T-helper 1 cell treated with Interleukin-12 subunit alpha and Interleukin-12 subunit beta and Interleukin-4 antibody, amounts not matched to agents 30 μg/mL and 1 μg/mL, for 36 hours (primary cell): ENCODE results near the gene SYT12.

Experiments
- H3K27ac Mint-ChIP-seq: one replicate; pipeline ENCODE4 v1.8.0; 2021; ENCODE audit warnings: mild to moderate bottlenecking, mixed read lengths
- H3K27me3 Mint-ChIP-seq: one replicate; pipeline ENCODE4 v1.8.0; 2021; ENCODE audit warnings: low read depth, mixed read lengths
- H3K36me3 Mint-ChIP-seq: one replicate; pipeline ENCODE4 v1.8.0; 2021; ENCODE audit warnings: low read depth, mixed read lengths
- H3K4me1 Mint-ChIP-seq: one replicate; pipeline ENCODE4 v1.8.0; 2021; ENCODE audit warnings: low read depth, mixed read lengths
- H3K4me3 Mint-ChIP-seq: one replicate; pipeline ENCODE4 v1.8.0; 2021; ENCODE audit warnings: mild to moderate bottlenecking, moderate library complexity, mixed read lengths
- H3K9me3 Mint-ChIP-seq: one replicate; pipeline ENCODE4 v1.8.0; 2021; ENCODE audit warnings: mixed read lengths

SYT12 gene

DNA sequence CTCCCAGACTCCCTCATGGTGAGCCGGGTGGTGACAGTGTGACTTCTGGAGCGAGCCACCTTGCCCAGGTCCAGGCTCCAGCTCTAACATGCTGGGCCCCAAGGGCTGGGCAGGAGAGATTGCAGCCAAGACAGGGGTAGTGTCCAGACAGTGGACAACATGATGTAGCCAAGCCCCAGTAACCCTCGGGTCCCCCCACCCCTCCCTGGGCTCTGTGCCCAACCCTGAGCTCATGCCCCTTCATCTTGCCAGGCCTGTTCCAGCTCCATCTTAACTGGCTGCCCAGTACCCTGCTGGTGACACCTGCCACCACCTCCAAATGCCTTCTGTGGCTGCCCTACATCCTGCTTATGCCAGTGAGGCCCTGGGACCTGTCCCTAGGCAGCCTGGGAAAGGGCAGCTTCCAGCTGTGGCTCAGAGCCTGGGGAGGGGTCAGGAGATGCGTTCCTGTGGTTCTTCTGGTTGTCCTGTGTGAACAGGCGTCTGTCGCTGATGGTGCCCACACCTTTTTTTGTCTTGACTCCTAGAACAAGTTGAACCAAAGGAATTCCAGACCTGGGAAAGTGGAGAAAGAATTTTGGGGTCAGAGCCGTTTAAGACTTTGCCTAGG is 12.5 kb upstream of the SYT12 start:
- no peaks in the 10 kb centered on the region for H3K9me3 Mint-ChIP-seq
- H3K4me3 Mint-ChIP-seq: no peak overlapping the region
- H3K27me3 Mint-ChIP-seq: no peaks in the 10 kb centered on the region
- no peaks in the 10 kb centered on the region for H3K36me3 Mint-ChIP-seq
- no peak overlapping the region for H3K27ac Mint-ChIP-seq
- H3K4me1 Mint-ChIP-seq: no peaks in the 10 kb centered on the region

- no peak overlapping the region for H3K27ac Mint-ChIP-seq
- no peaks in the 10 kb centered on the region for H3K4me1 Mint-ChIP-seq
- no peaks in the 10 kb centered on the region for H3K9me3 Mint-ChIP-seq
- H3K27me3 Mint-ChIP-seq: peaks cover under 1% of the 10 kb centered on the region
- no peak overlapping the region for H3K4me3 Mint-ChIP-seq
- no peaks in the 10 kb centered on the region for H3K36me3 Mint-ChIP-seq
Measured at GRCh38 chr11:67013511-67014045, 9.4 kb upstream of the SYT12 start.

DNA sequence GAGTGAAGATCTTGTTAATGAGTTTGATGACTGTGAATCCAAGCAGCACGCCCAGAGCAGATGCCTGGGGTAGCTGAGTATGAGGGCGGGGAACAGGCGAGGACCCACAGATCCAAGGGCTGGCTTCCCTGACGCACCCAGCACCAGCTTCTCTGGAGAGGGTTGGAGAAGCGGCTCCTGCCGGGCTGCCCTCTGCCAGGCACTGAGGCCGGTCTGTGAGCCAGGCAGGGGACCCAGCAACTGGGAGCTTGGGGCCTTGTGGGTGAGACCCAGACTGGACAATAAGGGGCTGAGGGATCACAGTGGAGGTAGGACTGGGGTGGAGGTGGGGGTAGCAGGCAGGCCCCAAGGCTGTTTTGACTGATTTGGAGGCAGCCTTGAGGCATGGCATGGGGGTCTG is 8.6 kb upstream of the SYT12 start:
- Mint-ChIP-seq H3K27ac (no peak overlapping the region), H3K9me3 (no peaks in the 10 kb centered on the region), H3K36me3 (no peaks in the 10 kb centered on the region), H3K4me3 (no peak overlapping the region), H3K4me1 (no peaks in the 10 kb centered on the region), H3K27me3 (peaks cover 4% of the 10 kb centered on the region)

DNA sequence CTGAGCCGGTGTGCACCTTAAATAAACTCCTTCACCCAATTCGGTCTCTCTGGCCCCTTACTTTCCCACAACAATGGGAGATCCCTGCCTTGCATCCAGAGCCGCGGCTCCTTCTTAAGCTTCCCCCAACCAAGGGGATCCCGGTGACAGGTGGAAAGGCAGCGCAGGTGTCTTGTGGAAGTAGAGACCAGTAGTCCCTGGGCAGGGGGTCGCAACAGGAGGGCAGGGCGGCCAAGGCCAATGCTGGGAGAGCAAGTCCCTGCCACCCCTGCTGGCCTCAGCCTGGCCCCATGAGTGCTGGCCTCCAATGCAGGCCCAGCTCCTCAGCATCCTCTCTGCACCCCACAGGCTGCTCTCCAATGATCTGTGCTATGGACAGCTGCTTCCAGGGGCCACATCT is 7.9 kb upstream of the SYT12 start:
- no peaks in the 10 kb centered on the region for H3K36me3 Mint-ChIP-seq
- H3K27ac Mint-ChIP-seq: no peak overlapping the region
- H3K27me3 Mint-ChIP-seq: peaks cover 7% of the 10 kb centered on the region
- no peaks in the 10 kb centered on the region for H3K4me1 Mint-ChIP-seq
- H3K4me3 Mint-ChIP-seq: no peak overlapping the region
- H3K9me3 Mint-ChIP-seq: no peaks in the 10 kb centered on the region

DNA sequence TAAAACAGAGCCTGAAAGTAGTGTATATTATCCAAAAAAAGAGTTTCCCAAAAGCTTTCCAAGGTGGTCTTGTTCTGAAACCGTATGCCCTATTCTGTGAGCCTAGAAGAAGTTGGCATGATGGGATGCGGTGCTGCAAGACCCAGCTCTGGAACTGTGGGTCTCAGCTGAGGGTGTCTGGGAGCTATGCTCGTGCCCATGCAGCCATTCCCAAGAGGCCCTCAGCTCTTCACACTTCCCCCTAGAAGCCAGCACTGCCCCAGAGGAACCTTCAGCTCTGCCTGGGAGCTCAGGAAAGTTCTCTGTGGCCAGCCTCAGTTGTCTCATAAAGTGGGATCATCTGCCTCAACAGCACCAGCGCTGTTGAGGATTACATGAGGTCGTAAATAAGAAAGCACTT is 6.4 kb upstream of the SYT12 start:
- Mint-ChIP-seq H3K9me3 (no peaks in the 10 kb centered on the region), H3K27ac (no peak overlapping the region), H3K36me3 (no peaks in the 10 kb centered on the region), H3K27me3 (peaks cover 17% of the 10 kb centered on the region), H3K4me3 (no peak overlapping the region), H3K4me1 (no peaks in the 10 kb centered on the region)

GRCh38 chr11:67020949-67021348 is 2.0 kb upstream of the SYT12 start:
- Mint-ChIP-seq H3K4me3 (no peak overlapping the region), H3K27me3 (peaks cover 53% of the 10 kb centered on the region), H3K27ac (no peak overlapping the region), H3K36me3 (no peaks in the 10 kb centered on the region), H3K4me1 (peaks cover 11% of the 10 kb centered on the region), H3K9me3 (no peaks in the 10 kb centered on the region)

GRCh38 chr11:67022341-67022933 is 497 bp upstream of the SYT12 start:
- Mint-ChIP-seq H3K27me3 (peaks cover 61% of the 10 kb centered on the region), H3K36me3 (no peaks in the 10 kb centered on the region), H3K4me3 (no peak overlapping the region), H3K27ac (no peak overlapping the region), H3K9me3 (no peaks in the 10 kb centered on the region), H3K4me1 (peaks cover 11% of the 10 kb centered on the region)

DNA sequence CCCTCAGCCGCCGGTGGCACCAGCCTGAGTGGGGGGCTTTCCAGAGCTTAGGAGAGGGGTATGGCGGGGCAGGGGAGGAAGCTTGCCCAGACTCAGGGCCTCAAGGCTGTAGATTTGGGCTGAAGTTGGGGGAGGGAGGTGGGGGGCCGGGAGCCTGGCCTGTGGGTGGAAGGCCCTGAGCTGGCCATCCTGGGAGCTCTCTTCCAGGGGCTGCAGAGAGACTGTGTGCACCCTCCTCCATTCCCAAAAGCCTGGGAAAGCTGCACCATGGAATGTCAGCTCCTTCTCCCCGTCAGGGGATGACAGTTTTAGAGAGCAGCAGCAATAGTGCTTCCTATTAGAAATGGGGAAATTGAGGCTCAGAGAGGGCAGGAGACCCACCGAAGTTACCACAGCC is 1.0 kb downstream of the SYT12 start:
- no peak overlapping the region for H3K27ac Mint-ChIP-seq
- H3K9me3 Mint-ChIP-seq: no peaks in the 10 kb centered on the region
- no peaks in the 10 kb centered on the region for H3K36me3 Mint-ChIP-seq
- peaks cover 57% of the 10 kb centered on the region for H3K27me3 Mint-ChIP-seq
- H3K4me1 Mint-ChIP-seq: peaks cover 11% of the 10 kb centered on the region
- H3K4me3 Mint-ChIP-seq: no peak overlapping the region

DNA sequence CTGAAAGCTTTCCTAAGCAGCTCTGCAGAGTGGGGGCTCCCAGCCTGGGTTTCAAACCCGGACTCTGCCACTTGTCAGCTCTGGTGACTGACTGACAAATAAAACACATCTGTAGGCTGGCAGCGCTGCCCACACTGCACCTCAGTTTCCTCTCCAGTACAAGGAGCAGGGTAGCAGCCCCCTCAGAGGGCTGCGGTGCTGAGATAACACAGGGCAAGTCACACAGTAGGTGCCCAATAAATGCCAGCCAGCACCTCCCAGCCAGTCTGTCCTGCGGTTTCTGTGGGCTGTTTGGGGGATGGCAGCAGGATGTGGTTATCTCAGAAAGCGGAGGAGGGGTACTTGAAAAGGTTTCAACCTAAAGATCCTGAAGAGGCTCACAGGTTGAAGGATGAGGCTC is 1.5 kb downstream of the SYT12 start:
- Mint-ChIP-seq H3K4me1 (peaks cover 11% of the 10 kb centered on the region), H3K36me3 (no peaks in the 10 kb centered on the region), H3K9me3 (no peaks in the 10 kb centered on the region), H3K27me3 (peaks cover 56% of the 10 kb centered on the region), H3K4me3 (no peak overlapping the region), H3K27ac (no peak overlapping the region)

GRCh38 chr11:67024966-67025365 is 2.0 kb downstream of the SYT12 start:
- peaks cover 57% of the 10 kb centered on the region for H3K27me3 Mint-ChIP-seq
- no peaks in the 10 kb centered on the region for H3K9me3 Mint-ChIP-seq
- no peak overlapping the region for H3K27ac Mint-ChIP-seq
- H3K4me1 Mint-ChIP-seq: peaks cover 11% of the 10 kb centered on the region
- H3K4me3 Mint-ChIP-seq: no peak overlapping the region
- no peaks in the 10 kb centered on the region for H3K36me3 Mint-ChIP-seq

DNA sequence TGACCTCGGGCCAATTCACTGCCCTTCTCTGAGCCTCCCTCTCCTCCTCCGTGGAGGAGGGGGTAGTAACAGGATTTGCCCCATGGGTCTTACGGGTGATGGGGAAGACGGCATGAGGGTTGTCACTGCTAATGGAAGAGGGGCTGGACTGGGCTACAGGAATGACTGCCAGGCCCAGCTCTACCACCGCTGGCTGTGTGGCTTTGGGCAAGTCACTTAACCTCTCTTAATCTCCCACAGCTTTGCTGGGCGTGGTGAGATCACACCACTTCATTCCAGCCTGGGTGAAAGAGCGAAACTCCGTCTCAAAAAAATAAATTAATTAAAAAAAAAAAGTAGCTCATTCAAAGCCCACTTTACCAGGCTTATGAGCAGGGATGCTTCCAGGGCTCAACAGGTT is 2.8 kb downstream of the SYT12 start:
- peaks cover 11% of the 10 kb centered on the region for H3K4me1 Mint-ChIP-seq
- no peak overlapping the region for H3K4me3 Mint-ChIP-seq
- no peak overlapping the region for H3K27ac Mint-ChIP-seq
- H3K36me3 Mint-ChIP-seq: no peaks in the 10 kb centered on the region
- H3K9me3 Mint-ChIP-seq: no peaks in the 10 kb centered on the region
- peaks cover 59% of the 10 kb centered on the region for H3K27me3 Mint-ChIP-seq

DNA sequence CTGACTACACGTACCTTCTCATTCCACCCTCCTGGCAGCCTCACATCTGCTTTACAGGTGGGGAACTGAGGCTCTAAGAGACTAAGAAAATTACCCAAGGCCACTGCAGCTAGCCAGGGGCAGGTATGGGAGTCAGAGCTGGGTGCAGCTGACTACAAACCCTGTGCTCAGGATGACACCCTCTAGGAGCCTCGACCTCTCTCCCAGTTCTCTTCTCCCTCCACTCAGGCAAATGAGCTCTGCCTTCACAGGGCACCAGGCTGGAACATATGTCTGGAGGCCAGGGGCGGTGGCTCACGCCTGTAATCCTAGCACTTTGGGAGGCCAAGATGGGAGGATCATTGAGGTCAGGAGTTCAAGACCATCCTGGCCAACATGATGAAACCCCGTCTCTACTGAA is 4.0 kb downstream of the SYT12 start:
- peaks cover 58% of the 10 kb centered on the region for H3K27me3 Mint-ChIP-seq
- no peak overlapping the region for H3K4me3 Mint-ChIP-seq
- H3K27ac Mint-ChIP-seq: no peak overlapping the region
- H3K36me3 Mint-ChIP-seq: no peaks in the 10 kb centered on the region
- H3K4me1 Mint-ChIP-seq: peaks cover 11% of the 10 kb centered on the region
- no peaks in the 10 kb centered on the region for H3K9me3 Mint-ChIP-seq

DNA sequence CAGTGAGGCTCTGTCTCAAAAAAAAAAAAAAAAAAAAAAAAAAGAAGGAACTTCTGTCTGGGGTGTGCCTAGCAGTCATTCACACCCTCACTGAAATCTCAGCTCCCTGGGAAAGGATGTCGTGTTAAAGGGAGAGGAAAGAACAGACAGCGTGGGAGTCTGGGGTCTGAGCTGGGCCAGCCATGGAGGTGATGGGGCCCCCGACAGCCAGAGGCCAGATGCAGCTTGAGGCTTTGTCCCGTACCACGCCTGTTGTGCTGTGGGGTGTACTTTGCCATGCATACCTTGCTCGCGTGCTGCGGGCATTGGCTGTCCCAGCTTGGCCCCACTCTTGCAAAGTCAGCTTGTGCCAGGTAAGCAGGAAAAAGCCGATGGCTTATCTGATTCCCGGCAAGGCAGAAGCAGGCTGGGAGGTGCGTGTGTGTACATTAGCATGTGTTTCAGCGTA is 4.6 kb downstream of the SYT12 start:
- no peak overlapping the region for H3K4me3 Mint-ChIP-seq
- H3K36me3 Mint-ChIP-seq: no peaks in the 10 kb centered on the region
- H3K9me3 Mint-ChIP-seq: no peaks in the 10 kb centered on the region
- peaks cover 11% of the 10 kb centered on the region for H3K4me1 Mint-ChIP-seq
- peaks cover 55% of the 10 kb centered on the region for H3K27me3 Mint-ChIP-seq
- no peak overlapping the region for H3K27ac Mint-ChIP-seq

DNA sequence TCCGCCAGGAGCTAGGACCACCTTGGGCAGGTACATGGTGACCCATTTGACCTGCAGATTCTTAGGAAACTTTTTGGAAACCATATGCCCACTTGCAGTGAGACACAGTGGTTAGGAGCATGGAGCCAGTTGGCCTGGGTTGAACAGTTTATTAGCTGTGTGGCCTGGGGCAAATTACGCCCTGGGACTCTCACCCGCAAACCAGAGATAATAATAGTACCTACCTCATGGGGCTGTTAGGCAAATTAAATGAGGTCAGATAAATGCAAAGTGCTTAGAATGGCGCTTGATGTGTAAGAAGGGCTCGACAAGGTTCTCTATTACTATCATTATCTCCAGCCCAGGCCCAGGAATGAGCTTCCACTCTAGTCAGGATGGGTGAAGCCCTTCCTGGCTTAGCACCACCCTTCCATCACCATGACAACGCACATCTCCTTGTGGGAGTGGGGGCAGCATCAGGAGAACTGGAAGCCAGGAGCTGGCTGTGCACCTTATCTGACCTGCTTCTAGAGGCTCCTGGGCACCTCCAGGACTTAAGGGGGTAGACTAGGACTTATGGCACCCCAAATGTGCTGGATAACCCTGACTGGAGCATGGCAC is 5.1 kb downstream of the SYT12 start:
- Mint-ChIP-seq H3K4me3 (no peak overlapping the region), H3K27ac (no peak overlapping the region), H3K4me1 (peaks cover 11% of the 10 kb centered on the region), H3K36me3 (no peaks in the 10 kb centered on the region), H3K9me3 (no peaks in the 10 kb centered on the region), H3K27me3 (peaks cover 52% of the 10 kb centered on the region)

DNA sequence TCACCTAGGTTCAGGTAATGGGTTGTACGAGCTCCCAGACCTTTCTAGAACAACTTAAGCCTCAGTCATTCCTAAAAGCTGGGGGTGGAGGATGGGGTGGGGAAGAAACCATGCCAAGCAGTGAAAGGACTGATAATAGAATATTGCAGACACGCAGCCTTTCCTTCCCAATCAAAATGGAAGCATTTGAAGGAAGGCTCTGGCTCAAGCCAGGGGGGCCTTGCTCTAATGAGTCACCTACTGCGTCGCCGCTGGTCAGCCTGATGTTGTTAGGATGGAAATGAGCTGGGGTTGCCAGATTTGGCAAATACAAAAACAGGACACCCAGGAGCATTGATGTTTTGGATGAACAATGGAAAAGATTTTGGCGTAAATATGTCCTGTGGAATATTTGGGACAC is 6.2 kb downstream of the SYT12 start:
- H3K36me3 Mint-ChIP-seq: no peaks in the 10 kb centered on the region
- peaks cover 45% of the 10 kb centered on the region for H3K27me3 Mint-ChIP-seq
- no peaks in the 10 kb centered on the region for H3K9me3 Mint-ChIP-seq
- no peak overlapping the region for H3K27ac Mint-ChIP-seq
- H3K4me1 Mint-ChIP-seq: peaks cover 9% of the 10 kb centered on the region
- no peak overlapping the region for H3K4me3 Mint-ChIP-seq
